ENCODE data around the gene DSCAM. TPM values are rescaled to one million over a fixed set of nuclear protein-coding genes. Genes with fewer than 3 reads are reported as not detected.

DSCAM gene
- total RNA-seq, 1 donor from 2014 or later, result not detected

- no peaks in the 10 kb centered on the region for H3K4me1 Mint-ChIP-seq (ENCODE audit: unreplicated experiment)
- no peak for TF ChIP-seq CTCF (IDR thresholded peaks at IDR 0.05)
- H3K36me3 Mint-ChIP-seq (ENCODE audit: unreplicated experiment), result no peaks in the 10 kb centered on the region
- peaks cover 56% of the 10 kb centered on the region for H3K9me3 Mint-ChIP-seq (ENCODE audit: unreplicated experiment)
- H3K27me3 Mint-ChIP-seq (ENCODE audit: unreplicated experiment), result no peaks in the 10 kb centered on the region
- H3K4me3 Mint-ChIP-seq (ENCODE audit: unreplicated experiment), result no peak overlapping the region
- DNase-seq (ENCODE audit: extremely low spot score, unreplicated experiment), result no peak
- H3K27ac Mint-ChIP-seq (ENCODE audit: unreplicated experiment), result no peak overlapping the region
These were observed 602.0 kb downstream of the DSCAM start for GRCh38 chr21:40244981-40245380.

- Mint-ChIP-seq H3K9me3 (ENCODE audit: unreplicated experiment) (peaks cover 56% of the 10 kb centered on the region), H3K4me1 (ENCODE audit: unreplicated experiment) (no peaks in the 10 kb centered on the region), H3K36me3 (ENCODE audit: unreplicated experiment) (no peaks in the 10 kb centered on the region), H3K27me3 (ENCODE audit: unreplicated experiment) (no peaks in the 10 kb centered on the region), H3K4me3 (ENCODE audit: unreplicated experiment) (no peak overlapping the region), H3K27ac (ENCODE audit: unreplicated experiment) (no peak overlapping the region)
- DNase-seq (ENCODE audit: extremely low spot score, unreplicated experiment), result no peak
- TF ChIP-seq CTCF (IDR thresholded peaks at IDR 0.05), result no peak
These were observed 603.3 kb downstream of the DSCAM start for GRCh38 chr21:40243685-40244084.

GRCh38 chr21:40242586-40243265, 604.2 kb downstream of the DSCAM start:
- DNase-seq (ENCODE audit: extremely low spot score, unreplicated experiment), result no peak
- H3K36me3 Mint-ChIP-seq (ENCODE audit: unreplicated experiment), result no peaks in the 10 kb centered on the region
- no peak overlapping the region for H3K4me3 Mint-ChIP-seq (ENCODE audit: unreplicated experiment)
- H3K27me3 Mint-ChIP-seq (ENCODE audit: unreplicated experiment), result no peaks in the 10 kb centered on the region
- peaks cover 52% of the 10 kb centered on the region for H3K9me3 Mint-ChIP-seq (ENCODE audit: unreplicated experiment)
- TF ChIP-seq CTCF (IDR thresholded peaks at IDR 0.05), result no peak
- H3K27ac Mint-ChIP-seq (ENCODE audit: unreplicated experiment), result no peak overlapping the region
- H3K4me1 Mint-ChIP-seq (ENCODE audit: unreplicated experiment), result no peaks in the 10 kb centered on the region

GRCh38 chr21:40235528-40235927, 611.4 kb downstream of the DSCAM start:
- H3K9me3 Mint-ChIP-seq (ENCODE audit: unreplicated experiment), result peaks cover 44% of the 10 kb centered on the region
- no peak overlapping the region for H3K4me3 Mint-ChIP-seq (ENCODE audit: unreplicated experiment)
- no peaks in the 10 kb centered on the region for H3K4me1 Mint-ChIP-seq (ENCODE audit: unreplicated experiment)
- no peaks in the 10 kb centered on the region for H3K36me3 Mint-ChIP-seq (ENCODE audit: unreplicated experiment)
- H3K27ac Mint-ChIP-seq (ENCODE audit: unreplicated experiment), result no peak overlapping the region
- DNase-seq (ENCODE audit: extremely low spot score, unreplicated experiment), result no peak
- no peak for TF ChIP-seq CTCF (IDR thresholded peaks at IDR 0.05)
- H3K27me3 Mint-ChIP-seq (ENCODE audit: unreplicated experiment), result no peaks in the 10 kb centered on the region

GRCh38 chr21:40231979-40232378, 615.0 kb downstream of the DSCAM start:
- Mint-ChIP-seq H3K36me3 (ENCODE audit: unreplicated experiment) (no peaks in the 10 kb centered on the region), H3K27me3 (ENCODE audit: unreplicated experiment) (no peaks in the 10 kb centered on the region), H3K4me3 (ENCODE audit: unreplicated experiment) (no peak overlapping the region), H3K9me3 (ENCODE audit: unreplicated experiment) (peaks cover 46% of the 10 kb centered on the region), H3K4me1 (ENCODE audit: unreplicated experiment) (no peaks in the 10 kb centered on the region), H3K27ac (ENCODE audit: unreplicated experiment) (no peak overlapping the region)
- DNase-seq (ENCODE audit: extremely low spot score, unreplicated experiment), result no peak
- no peak for TF ChIP-seq CTCF (IDR thresholded peaks at IDR 0.05)

All from osteocyte (in vitro differentiated cells).